ENCODE data around the gene PAWR.

PAWR gene

DNA sequence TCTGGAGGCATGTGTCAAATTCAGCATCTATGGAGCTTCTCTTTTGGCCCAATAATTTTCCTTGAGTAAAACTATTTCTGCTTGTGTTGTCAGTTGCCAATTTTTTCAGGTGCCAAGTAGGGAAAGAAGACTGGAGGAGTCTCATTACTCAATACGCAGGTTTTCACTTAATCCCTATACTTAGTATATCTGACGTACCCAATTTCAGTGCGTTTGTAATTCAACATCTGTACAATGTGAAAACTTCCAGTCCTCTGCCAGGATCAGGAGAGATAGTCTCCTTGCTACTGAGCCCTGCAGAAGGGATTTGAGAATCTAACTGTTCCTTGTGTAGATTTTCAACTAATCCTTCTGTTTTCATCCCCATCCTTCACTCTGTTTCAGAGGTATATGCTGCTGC lies 5.7 kb upstream of the PAWR start:
- no peak for DNase-seq (ENCODE audit: low read depth)
- no peak overlapping the region for H3K4me3 ChIP-seq (ENCODE audit: low read depth, low read length)
- TF ChIP-seq POLR2A (IDR thresholded peaks at IDR 0.05; ENCODE audit: extremely low read depth, insufficient read length) (no peak), MYC (IDR thresholded peaks at IDR 0.05; ENCODE audit: low read depth, low read length) (no peak)
- TF ChIP-seq, protein P1, sequence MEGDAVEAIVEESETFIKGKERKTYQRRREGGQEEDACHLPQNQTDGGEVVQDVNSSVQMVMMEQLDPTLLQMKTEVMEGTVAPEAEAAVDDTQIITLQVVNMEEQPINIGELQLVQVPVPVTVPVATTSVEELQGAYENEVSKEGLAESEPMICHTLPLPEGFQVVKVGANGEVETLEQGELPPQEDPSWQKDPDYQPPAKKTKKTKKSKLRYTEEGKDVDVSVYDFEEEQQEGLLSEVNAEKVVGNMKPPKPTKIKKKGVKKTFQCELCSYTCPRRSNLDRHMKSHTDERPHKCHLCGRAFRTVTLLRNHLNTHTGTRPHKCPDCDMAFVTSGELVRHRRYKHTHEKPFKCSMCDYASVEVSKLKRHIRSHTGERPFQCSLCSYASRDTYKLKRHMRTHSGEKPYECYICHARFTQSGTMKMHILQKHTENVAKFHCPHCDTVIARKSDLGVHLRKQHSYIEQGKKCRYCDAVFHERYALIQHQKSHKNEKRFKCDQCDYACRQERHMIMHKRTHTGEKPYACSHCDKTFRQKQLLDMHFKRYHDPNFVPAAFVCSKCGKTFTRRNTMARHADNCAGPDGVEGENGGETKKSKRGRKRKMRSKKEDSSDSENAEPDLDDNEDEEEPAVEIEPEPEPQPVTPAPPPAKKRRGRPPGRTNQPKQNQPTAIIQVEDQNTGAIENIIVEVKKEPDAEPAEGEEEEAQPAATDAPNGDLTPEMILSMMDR (IDR thresholded peaks at IDR 0.05; ENCODE audit: low read depth, low read length) = no peak
- TF ChIP-seq, protein P2, sequence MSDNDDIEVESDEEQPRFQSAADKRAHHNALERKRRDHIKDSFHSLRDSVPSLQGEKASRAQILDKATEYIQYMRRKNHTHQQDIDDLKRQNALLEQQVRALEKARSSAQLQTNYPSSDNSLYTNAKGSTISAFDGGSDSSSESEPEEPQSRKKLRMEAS (IDR thresholded peaks at IDR 0.05; ENCODE audit: low read depth, low read length) = no peak

DNA sequence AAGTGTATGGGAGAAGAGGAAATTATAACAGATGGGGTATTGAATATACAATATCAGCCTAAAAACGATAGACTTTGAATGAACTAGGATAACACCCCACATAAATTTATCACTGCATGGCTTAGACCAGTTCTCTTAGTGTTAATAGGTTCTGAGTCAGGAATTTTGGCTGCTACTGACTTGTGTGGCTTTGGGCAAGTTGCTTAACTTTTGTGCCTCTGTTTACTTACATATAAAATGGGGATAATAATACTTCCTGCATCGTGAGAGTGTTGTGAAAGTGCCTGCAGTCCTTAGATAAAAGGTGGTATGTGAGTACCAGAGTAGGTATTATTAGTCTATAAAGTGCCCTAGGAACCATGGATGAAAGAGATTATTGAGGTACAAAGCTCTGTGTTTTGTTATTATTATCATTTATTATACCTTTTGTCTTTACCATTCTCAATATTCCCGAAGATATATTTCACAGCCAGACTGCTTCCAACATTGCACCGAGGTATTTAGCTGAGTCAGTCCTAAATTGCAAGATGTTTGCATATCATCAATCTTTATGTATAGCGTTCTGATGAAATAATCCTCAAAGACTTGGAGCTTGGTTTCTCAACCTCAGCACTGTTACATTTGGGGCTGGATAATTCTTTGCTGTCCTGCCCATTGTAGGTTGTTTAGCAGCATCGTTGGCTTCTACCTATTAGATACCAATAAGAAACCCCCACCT lies 2.3 kb upstream of the PAWR start:
- TF ChIP-seq POLR2A (IDR thresholded peaks at IDR 0.05; ENCODE audit: extremely low read depth, insufficient read length) (no peak), MYC (IDR thresholded peaks at IDR 0.05; ENCODE audit: low read depth, low read length) (no peak)
- TF ChIP-seq, protein P1 (IDR thresholded peaks at IDR 0.05; ENCODE audit: low read depth, low read length) = no peak
- TF ChIP-seq, protein P2 (IDR thresholded peaks at IDR 0.05; ENCODE audit: low read depth, low read length) = no peak
- no peak for DNase-seq (ENCODE audit: low read depth)
- no peak overlapping the region for H3K4me3 ChIP-seq (ENCODE audit: low read depth, low read length)

DNA sequence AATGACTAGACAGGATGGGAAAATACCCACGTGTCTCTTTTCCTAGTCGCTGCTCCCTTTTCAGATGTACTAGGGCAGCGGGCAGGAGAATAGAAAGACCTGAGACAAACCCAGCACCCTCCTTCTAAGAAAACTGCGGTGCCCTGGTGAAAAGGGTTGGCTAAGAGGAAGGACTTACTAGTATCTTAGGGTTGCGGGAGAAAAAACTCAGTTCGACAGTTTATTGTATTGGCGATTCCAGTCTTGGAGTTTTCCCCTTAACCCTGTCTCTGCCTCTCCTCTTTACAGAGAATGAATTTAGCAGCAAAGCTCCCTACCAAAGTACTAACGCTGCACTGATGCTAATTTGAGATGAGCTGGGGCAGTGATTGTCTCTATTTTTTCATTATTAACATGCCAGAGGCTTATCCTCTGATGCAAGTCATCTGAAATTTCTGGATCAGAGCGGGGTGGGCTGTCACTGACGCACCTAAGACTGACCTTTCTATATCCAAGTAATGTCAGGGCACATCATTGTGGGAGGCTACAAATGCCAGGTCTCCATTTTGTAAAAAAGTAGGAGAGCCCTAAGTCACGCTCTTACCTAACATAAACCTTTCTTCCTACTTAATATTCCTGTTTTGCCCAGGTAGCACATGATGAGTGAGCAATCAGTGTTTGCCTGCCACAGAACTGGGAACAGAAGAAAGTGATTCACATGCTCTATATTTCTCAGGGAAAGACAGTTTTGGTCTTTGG lies 916 bp upstream of the PAWR start:
- no peak overlapping the region for H3K4me3 ChIP-seq (ENCODE audit: low read depth, low read length)
- no peak for DNase-seq (ENCODE audit: low read depth)
- no peak for TF ChIP-seq MYC (IDR thresholded peaks at IDR 0.05; ENCODE audit: low read depth, low read length)
- TF ChIP-seq, protein P1 (IDR thresholded peaks at IDR 0.05; ENCODE audit: low read depth, low read length) = no peak
- TF ChIP-seq POLR2A (IDR thresholded peaks at IDR 0.05; ENCODE audit: extremely low read depth, insufficient read length) = no peak
- TF ChIP-seq, protein P2 (IDR thresholded peaks at IDR 0.05; ENCODE audit: low read depth, low read length) = no peak

DNA sequence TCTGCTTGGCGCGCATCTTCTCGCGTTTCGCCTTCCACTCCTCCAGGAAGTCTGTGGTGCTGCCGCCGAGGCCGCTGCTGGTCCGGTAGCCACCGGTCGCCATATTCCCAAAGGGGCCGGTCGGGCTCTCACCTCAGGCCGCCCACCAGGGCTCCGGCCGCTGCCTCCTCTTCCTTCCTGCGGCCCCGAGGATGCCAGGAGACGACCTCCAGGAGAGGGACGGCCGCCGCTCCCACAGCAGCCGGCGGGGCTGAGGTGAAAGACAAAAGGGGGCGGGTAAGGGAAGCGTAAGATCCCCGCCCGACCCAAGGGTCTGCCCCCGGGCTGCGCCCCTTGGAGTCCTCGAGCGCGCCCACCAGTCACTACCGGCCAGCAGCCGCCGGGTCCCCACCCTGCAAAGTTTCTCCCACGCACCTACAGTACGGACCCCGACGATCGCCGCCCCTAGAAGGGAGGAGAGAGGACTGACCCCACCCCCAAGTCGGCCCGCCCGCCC lies 574 bp downstream of the PAWR start:
- no peak for DNase-seq (ENCODE audit: low read depth)
- H3K4me3 ChIP-seq (ENCODE audit: low read depth, low read length) = no peak overlapping the region
- no peak for TF ChIP-seq POLR2A (IDR thresholded peaks at IDR 0.05; ENCODE audit: extremely low read depth, insufficient read length)
- no peak for TF ChIP-seq MYC (IDR thresholded peaks at IDR 0.05; ENCODE audit: low read depth, low read length)
- TF ChIP-seq, protein P1 (IDR thresholded peaks at IDR 0.05; ENCODE audit: low read depth, low read length) = no peak
- TF ChIP-seq, protein P2 (IDR thresholded peaks at IDR 0.05; ENCODE audit: low read depth, low read length) = no peak

DNA sequence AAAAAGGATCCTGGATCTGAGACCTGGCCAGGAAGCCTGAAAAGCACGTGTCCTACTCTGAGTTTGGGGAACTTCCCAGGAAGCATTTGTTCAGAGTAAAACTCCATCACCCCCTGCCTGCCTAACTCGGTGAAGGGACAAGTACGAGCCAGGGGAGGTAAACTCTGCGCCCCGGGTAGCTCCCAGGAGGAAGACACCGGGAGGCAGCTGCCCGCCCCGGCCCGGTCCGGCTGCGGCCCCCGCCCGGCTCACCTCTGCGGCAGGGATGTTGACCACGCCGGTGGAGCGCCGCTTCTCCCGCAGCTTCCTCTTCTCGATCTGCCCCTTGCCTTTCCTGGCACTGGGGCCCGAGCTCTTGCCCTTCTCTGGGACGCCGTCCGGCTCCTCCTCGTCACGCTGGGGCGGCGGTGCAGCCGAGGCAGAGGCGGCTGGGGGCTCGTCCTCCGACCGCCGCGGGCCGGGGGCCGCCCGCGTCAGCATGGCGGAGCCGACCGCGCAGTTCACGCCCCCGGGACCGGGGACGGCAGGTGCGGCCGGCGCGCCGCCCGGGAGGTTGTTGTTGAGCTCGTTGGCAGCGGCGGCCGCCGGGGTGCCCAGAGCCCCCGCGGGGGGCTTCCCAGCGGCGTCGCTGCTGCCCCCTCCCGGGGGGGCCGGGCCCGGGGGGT lies 1.2 kb downstream of the PAWR start:
- TF ChIP-seq, protein P1 (IDR thresholded peaks at IDR 0.05; ENCODE audit: low read depth, low read length) = no peak
- TF ChIP-seq, protein P2 (IDR thresholded peaks at IDR 0.05; ENCODE audit: low read depth, low read length) = peak; percentile 37; the same call in 1 of the 2 replicates
- DNase-seq (ENCODE audit: low read depth) = no peak
- no peak overlapping the region for H3K4me3 ChIP-seq (ENCODE audit: low read depth, low read length)

Measured in NB4 (cell line).